Epithelial cell of esophagus (primary cell): Measurements from ENCODE around the gene CLCN3.

Experiments
- DNase-seq: peaks from one replicate; pipeline ENCODE4 v3.0.0; 2010; ENCODE audit warnings: low read depth
- H3K4me3 ChIP-seq: 2 replicates; pipeline ENCODE4 v1.5.1; 2011; ENCODE audit warnings: mild to moderate bottlenecking, low read length, control low read depth
- CTCF ChIP-seq: IDR thresholded peaks from 2 replicates; pipeline ENCODE4 v1.5.1; 2011; ENCODE audit warnings: low read depth, mild to moderate bottlenecking, low read length, control low read depth, inconsistent platforms; ENCODE audit not compliant: insufficient read depth; ENCODE audit errors: missing control alignments

Gene CLCN3

GRCh38 chr4:169657470-169658107, 37.2 kb downstream of the CLCN3 start:
- no peak for TF ChIP-seq CTCF
- no peak overlapping the region for H3K4me3 ChIP-seq
- no peak for DNase-seq

GRCh38 chr4:169658196-169658595, 37.8 kb downstream of the CLCN3 start:
- H3K4me3 ChIP-seq: no peak overlapping the region
- TF ChIP-seq CTCF: no peak

DNA sequence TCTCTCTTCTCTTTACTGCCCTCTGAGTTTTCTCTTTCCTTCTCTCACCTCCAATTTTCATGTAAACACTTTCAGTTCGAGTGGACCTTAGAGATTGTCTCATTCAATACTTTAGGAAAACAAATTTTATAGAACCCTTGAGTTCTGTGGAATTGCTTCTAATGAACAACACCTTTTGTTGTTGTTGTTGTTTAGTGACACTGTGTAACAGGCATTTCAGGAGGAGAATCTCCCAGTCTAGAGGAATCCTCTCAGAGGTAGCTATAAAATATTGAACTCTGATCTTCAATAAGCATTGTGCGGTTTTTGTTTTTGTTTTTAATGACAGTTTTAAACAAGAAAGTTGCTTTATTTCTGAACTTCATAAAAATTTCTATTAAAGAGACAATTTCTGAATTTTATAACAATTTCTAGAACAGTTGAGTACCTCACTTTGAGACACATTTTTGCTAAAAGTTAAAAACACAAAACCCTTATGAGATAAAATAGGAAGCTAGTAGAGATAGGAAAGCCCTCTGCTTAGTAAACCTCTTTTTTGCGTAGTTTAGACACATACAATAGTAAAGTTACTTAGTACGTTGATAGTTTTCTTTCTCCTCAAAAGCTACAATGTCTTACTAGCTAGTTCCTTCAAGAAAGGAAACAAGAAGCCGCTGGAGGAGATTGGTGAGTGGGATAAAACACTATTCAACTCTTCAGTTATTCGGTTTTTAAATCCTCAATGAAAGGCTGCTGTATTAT, 38.8 kb downstream of the CLCN3 start:
- H3K4me3 ChIP-seq: peak overlapping the region; percentile 28
- TF ChIP-seq CTCF: no peak

More at GRCh38 chr4:169658196-169658595, 37.8 kb downstream of the CLCN3 start:
- DNase-seq: peak; percentile 60

GRCh38 chr4:169659716-169660670, 39.6 kb downstream of the CLCN3 start:
- peak overlapping the region; percentile 52 for H3K4me3 ChIP-seq
- DNase-seq: peak; percentile 99
- no peak for TF ChIP-seq CTCF

More for the DNA sequence above, 38.8 kb downstream of the CLCN3 start:
- DNase-seq: peak; percentile 8

- TF ChIP-seq CTCF: no peak
- peak overlapping the region; percentile 52 for H3K4me3 ChIP-seq
- no peak for DNase-seq
These were observed 40.6 kb downstream of the CLCN3 start for GRCh38 chr4:169660929-169661328.

- H3K4me3 ChIP-seq: peak overlapping the region; percentile 52
- TF ChIP-seq CTCF: no peak
- no peak for DNase-seq
These were observed 41.4 kb downstream of the CLCN3 start for GRCh38 chr4:169661761-169662160.
